H1 (cell line): ENCODE measurements around the gene IP6K3.
A peak's percentile ranks its signal among the peaks of the same experiment; 100 is the strongest.

ENCODE experiments used
- BRCA1 ChIP-seq: IDR thresholded peaks from 2 replicates; pipeline ENCODE4 v1.6.1; 2012; ENCODE audit warnings: low read depth, low read length, improper control_type of control experiment
- CTCF ChIP-seq, 3 experiments: IDR thresholded peaks; 1 replicate in 2 of 3; 2 replicates in 1 of 3; pipeline versions ENCODE4 v1.5.1 to v1.6.1; 2011; ENCODE audit warnings: low read length in 3 of 3, mild to moderate bottlenecking in 3 of 3, inconsistent platforms in 2 of 3, low read depth in 1 of 3, moderate library complexity in 1 of 3; ENCODE audit not compliant: insufficient read depth in 1 of 3; ENCODE audit errors: control extremely low read depth in 1 of 3
- GABPA ChIP-seq: IDR thresholded peaks from 2 replicates; pipeline ENCODE4 v1.6.1; 2011; ENCODE audit warnings: mild to moderate bottlenecking, low read length, moderate library complexity, borderline replicate concordance; ENCODE audit not compliant: insufficient read depth
- KDM1A ChIP-seq: fragments of 200-600, 300-600 bp; sonication (generic); IDR thresholded peaks from 2 replicates; pipeline ENCODE4 v1.7.1; 2016; ENCODE audit warnings: mild to moderate bottlenecking, low read length, borderline replicate concordance
- POLR2A ChIP-seq, 2 experiments: IDR thresholded peaks; 1 replicate in 1 of 2; 2 replicates in 1 of 2; pipeline ENCODE4 v1.6.1; 2011; ENCODE audit warnings: low read depth in 2 of 2, low read length in 2 of 2, mild to moderate bottlenecking in 2 of 2; ENCODE audit errors: control extremely low read depth in 1 of 2
- POLR2AphosphoS5 ChIP-seq: IDR thresholded peaks from 2 replicates; pipeline ENCODE4 v1.6.1; 2011; ENCODE audit warnings: low read depth, low read length
- POU5F1 ChIP-seq: IDR thresholded peaks from 2 replicates; pipeline ENCODE4 v1.6.1; 2011; ENCODE audit warnings: low read depth, mild to moderate bottlenecking, low read length, moderate library complexity
- RAD21 ChIP-seq, 2 experiments: IDR thresholded peaks in 1 of 2; conservative IDR thresholded peaks in 1 of 2; 2 replicates each; pipeline ENCODE4 v1.6.1; 2011; ENCODE audit warnings: low read depth in 2 of 2, low read length in 2 of 2, improper control_type of control experiment in 1 of 2, inconsistent platforms in 1 of 2, mild to moderate bottlenecking in 1 of 2, moderate library complexity in 1 of 2
- RNF2 ChIP-seq: fragments of 200-900, 300-1000 bp; sonication (generic); IDR thresholded peaks from 2 replicates; pipeline ENCODE4 v1.7.1; 2016; ENCODE audit warnings: borderline replicate concordance, low read depth, mild to moderate bottlenecking, antibody characterized with exemption, low read length; ENCODE audit not compliant: poor library complexity, severe bottlenecking; ENCODE audit errors: missing control alignments
- SAP30 ChIP-seq: fragments of 300-600 bp; sonication (generic); IDR thresholded peaks from 2 replicates; pipeline ENCODE4 v1.7.1; 2012; ENCODE audit warnings: low read length, moderate library complexity, mild to moderate bottlenecking, inconsistent platforms; ENCODE audit not compliant: insufficient read depth, insufficient replicate concordance
- SP1 ChIP-seq: IDR thresholded peaks from 2 replicates; pipeline ENCODE4 v1.6.1; 2011; ENCODE audit warnings: low read depth, low read length
- ZNF274 ChIP-seq: IDR thresholded peaks from 2 replicates; pipeline ENCODE4 v1.7.0; 2012; ENCODE audit warnings: low read length, borderline replicate concordance; ENCODE audit errors: extremely low read depth
- TF ChIP-seq, protein P1 (sequence below): IDR thresholded peaks from 2 replicates; pipeline ENCODE4 v1.6.1; 2011; ENCODE audit warnings: low read depth, mild to moderate bottlenecking, low read length; ENCODE audit not compliant: insufficient read depth
- TF ChIP-seq, protein P2 (sequence below): IDR thresholded peaks from 2 replicates; pipeline ENCODE4 v1.6.1; 2012; ENCODE audit warnings: inconsistent platforms

GRCh38 chr6:33787954-33788693, 41.4 kb upstream of the IP6K3 start:
- TF ChIP-seq CTCF (IDR thresholded peaks at IDR 0.05; ENCODE audit: control extremely low read depth in 1 of 3, insufficient read depth in 1 of 3, low read depth in 1 of 3, low read length in 3 of 3) (no peak), BRCA1 (no peak), ZNF274 (no peak), SAP30 (no peak), POLR2AphosphoS5 (no peak), RAD21 (IDR thresholded peaks at IDR 0.05 in 1 of 2, conservative IDR thresholded peaks at IDR 0.05 in 1 of 2; ENCODE audit: low read depth in 2 of 2, low read length in 2 of 2) (no peak; a peak in 1 of 4 replicates), RNF2 (no peak), KDM1A (no peak), GABPA (no peak; the same call in 1 of the 2 replicates), POLR2A (IDR thresholded peaks at IDR 0.05; ENCODE audit: control extremely low read depth in 1 of 2, low read depth in 2 of 2, low read length in 2 of 2) (peak in 1 of 2 experiments; percentile 36; a peak in 1 of 3 replicates), POU5F1 (no peak), SP1 (no peak)
- TF ChIP-seq, protein P1, sequence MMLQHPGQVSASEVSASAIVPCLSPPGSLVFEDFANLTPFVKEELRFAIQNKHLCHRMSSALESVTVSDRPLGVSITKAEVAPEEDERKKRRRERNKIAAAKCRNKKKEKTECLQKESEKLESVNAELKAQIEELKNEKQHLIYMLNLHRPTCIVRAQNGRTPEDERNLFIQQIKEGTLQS: no peak
- TF ChIP-seq, protein P2, sequence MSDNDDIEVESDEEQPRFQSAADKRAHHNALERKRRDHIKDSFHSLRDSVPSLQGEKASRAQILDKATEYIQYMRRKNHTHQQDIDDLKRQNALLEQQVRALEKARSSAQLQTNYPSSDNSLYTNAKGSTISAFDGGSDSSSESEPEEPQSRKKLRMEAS: peak; percentile 38; the same call in 1 of the 2 replicates
